Progenitor cell of endocrine pancreas (in vitro differentiated cells): ENCODE measurements around the gene EIF3CL. TPM values are rescaled to one million over a fixed set of nuclear protein-coding genes. Genes with fewer than 3 reads are reported as not detected.
"Not testable (repeated sequence)": the region's sequence is repeated elsewhere in the genome, so short reads cannot be mapped to it uniquely, and the experiment has no call there.

ENCODE experiments used
- DNase-seq: peaks from one replicate; pipeline ENCODE4 v3.0.0; 2021; ENCODE audit warnings: low spot score; ENCODE audit not compliant: unreplicated experiment
- H3K27ac Mint-ChIP-seq: 2 replicates; pipeline ENCODE4 v1.8.0; 2021; ENCODE audit warnings: mild to moderate bottlenecking, moderate library complexity, mixed read lengths
- H3K27me3 Mint-ChIP-seq: 2 replicates; pipeline ENCODE4 v1.8.0; 2021; ENCODE audit warnings: mixed read lengths
- H3K36me3 Mint-ChIP-seq: 2 replicates; pipeline ENCODE4 v1.8.0; 2022; ENCODE audit warnings: mixed read lengths; ENCODE audit not compliant: insufficient read depth
- H3K4me1 Mint-ChIP-seq: 2 replicates; pipeline ENCODE4 v1.8.0; 2021; ENCODE audit warnings: low read depth, mixed read lengths
- H3K4me3 Mint-ChIP-seq: 2 replicates; pipeline ENCODE4 v1.8.0; 2021; ENCODE audit warnings: low read depth, mild to moderate bottlenecking, moderate library complexity, mixed read lengths
- H3K9me3 Mint-ChIP-seq: 2 replicates; pipeline ENCODE4 v1.8.0; 2021; ENCODE audit warnings: low read depth, mixed read lengths
- long read RNA-seq: library from polyadenylated mRNA; unstranded; transcript quantifications from one replicate; pipeline ENCODE4 v2.0.0, GENCODE V29; 2020
- total RNA-seq: library from RNA; stranded (reverse); gene quantifications from 2 replicates; pipeline ENCODE4 v1.2.1, GENCODE V29; 2021

EIF3CL gene, protein sequence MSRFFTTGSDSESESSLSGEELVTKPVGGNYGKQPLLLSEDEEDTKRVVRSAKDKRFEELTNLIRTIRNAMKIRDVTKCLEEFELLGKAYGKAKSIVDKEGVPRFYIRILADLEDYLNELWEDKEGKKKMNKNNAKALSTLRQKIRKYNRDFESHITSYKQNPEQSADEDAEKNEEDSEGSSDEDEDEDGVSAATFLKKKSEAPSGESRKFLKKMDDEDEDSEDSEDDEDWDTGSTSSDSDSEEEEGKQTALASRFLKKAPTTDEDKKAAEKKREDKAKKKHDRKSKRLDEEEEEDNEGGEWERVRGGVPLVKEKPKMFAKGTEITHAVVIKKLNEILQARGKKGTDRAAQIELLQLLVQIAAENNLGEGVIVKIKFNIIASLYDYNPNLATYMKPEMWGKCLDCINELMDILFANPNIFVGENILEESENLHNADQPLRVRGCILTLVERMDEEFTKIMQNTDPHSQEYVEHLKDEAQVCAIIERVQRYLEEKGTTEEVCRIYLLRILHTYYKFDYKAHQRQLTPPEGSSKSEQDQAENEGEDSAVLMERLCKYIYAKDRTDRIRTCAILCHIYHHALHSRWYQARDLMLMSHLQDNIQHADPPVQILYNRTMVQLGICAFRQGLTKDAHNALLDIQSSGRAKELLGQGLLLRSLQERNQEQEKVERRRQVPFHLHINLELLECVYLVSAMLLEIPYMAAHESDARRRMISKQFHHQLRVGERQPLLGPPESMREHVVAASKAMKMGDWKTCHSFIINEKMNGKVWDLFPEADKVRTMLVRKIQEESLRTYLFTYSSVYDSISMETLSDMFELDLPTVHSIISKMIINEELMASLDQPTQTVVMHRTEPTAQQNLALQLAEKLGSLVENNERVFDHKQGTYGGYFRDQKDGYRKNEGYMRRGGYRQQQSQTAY
- total RNA-seq: 74.0 and 106 TPM in 2 replicates
- long read RNA-seq, transcript EIF3CL-201 (21 exons, 3,085 nt): major isoform, 51 of 129 reads
- long read RNA-seq, partial matches to known transcripts: 65 of 129 reads
- long read RNA-seq, other reads (novel, unspliced or antisense): 12 of 129 reads

- DNase-seq, H3K27ac Mint-ChIP-seq, H3K27me3 Mint-ChIP-seq, H3K36me3 Mint-ChIP-seq, H3K4me1 Mint-ChIP-seq, H3K9me3 Mint-ChIP-seq: not testable (repeated sequence)
- peak within 1 kb of the TSS; percentile 65 for H3K4me3 Mint-ChIP-seq
These were observed at the start of gene EIF3CL for GRCh38 chr16:28403220-28404072. EIF3CL (minus strand) TSS chr16:28403841; CDS start chr16:28403618, 223 bp downstream.

DNA sequence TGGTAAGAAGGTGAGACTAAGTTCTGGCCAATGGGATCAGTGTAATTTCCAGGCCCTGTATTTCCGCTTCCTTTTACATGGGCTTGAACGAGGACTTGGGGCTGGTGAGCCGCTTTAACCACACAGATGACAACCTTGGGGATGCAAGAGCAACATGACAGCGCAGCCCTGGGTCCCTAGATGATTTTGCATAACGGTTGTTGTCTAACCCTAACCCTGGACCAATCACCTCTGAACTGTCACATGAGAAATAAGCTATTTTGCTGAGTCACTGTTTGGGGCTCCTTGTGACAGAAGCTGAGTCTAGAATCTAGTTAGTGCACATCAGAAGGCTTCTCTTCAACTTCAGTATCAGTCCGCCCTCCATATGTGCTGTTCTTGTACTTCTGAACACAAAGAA is 43.4 kb upstream of the EIF3CL start:
- not testable (repeated sequence) for H3K27ac Mint-ChIP-seq, H3K9me3 Mint-ChIP-seq, H3K4me1 Mint-ChIP-seq, H3K27me3 Mint-ChIP-seq, H3K4me3 Mint-ChIP-seq, H3K36me3 Mint-ChIP-seq, DNase-seq

DNA sequence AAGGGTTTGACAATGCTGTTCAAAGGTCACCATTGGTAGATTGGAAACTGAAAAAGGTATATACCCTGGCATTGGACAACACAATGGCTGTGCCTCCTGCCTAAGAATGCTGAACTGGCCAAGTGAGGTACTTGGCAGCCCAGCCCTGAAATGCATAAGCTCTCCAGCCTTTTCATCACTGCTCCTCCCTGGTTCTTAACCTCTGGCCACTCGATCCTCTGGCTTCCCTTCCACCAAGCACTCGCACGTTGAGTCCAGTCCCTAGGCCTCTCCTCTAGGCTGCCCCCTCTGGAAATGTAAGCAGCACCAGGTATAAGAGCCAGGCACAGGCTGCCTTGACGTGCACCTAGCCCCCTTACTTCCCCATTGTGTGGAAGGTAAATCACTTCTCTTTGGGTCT is 42.7 kb upstream of the EIF3CL start:
- not testable (repeated sequence) for H3K27me3 Mint-ChIP-seq, H3K4me3 Mint-ChIP-seq, H3K4me1 Mint-ChIP-seq, H3K36me3 Mint-ChIP-seq, H3K27ac Mint-ChIP-seq, DNase-seq, H3K9me3 Mint-ChIP-seq

DNA sequence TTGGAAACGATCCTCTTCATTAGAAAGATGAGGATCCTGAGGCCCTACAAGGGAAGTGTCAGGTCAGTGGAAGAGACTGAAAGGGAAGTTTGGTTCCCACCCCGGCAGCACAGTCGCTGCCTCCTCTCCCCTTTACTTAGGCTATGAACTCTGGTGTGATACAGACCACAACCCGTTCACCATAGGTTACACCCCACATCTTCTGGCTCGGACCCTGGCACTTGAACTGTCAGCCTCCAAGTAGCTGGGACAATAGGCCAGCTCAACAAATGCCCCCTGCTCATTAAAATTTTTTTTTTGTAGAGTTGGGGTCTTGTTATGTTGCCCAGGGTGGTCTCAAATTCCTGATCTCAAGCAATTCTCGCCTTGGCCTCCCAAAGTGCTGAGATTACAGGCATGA is 40.3 kb upstream of the EIF3CL start:
- not testable (repeated sequence) for H3K36me3 Mint-ChIP-seq, DNase-seq, H3K4me1 Mint-ChIP-seq, H3K4me3 Mint-ChIP-seq, H3K9me3 Mint-ChIP-seq, H3K27ac Mint-ChIP-seq, H3K27me3 Mint-ChIP-seq

- H3K4me1 Mint-ChIP-seq, H3K36me3 Mint-ChIP-seq, H3K27me3 Mint-ChIP-seq, H3K4me3 Mint-ChIP-seq, H3K9me3 Mint-ChIP-seq, DNase-seq, H3K27ac Mint-ChIP-seq: not testable (repeated sequence)
These were observed 35.3 kb upstream of the EIF3CL start for GRCh38 chr16:28438899-28439298.

GRCh38 chr16:28435340-28435739 is 31.7 kb upstream of the EIF3CL start:
- not testable (repeated sequence) for DNase-seq, H3K27me3 Mint-ChIP-seq, H3K4me1 Mint-ChIP-seq, H3K36me3 Mint-ChIP-seq, H3K4me3 Mint-ChIP-seq, H3K27ac Mint-ChIP-seq, H3K9me3 Mint-ChIP-seq

DNA sequence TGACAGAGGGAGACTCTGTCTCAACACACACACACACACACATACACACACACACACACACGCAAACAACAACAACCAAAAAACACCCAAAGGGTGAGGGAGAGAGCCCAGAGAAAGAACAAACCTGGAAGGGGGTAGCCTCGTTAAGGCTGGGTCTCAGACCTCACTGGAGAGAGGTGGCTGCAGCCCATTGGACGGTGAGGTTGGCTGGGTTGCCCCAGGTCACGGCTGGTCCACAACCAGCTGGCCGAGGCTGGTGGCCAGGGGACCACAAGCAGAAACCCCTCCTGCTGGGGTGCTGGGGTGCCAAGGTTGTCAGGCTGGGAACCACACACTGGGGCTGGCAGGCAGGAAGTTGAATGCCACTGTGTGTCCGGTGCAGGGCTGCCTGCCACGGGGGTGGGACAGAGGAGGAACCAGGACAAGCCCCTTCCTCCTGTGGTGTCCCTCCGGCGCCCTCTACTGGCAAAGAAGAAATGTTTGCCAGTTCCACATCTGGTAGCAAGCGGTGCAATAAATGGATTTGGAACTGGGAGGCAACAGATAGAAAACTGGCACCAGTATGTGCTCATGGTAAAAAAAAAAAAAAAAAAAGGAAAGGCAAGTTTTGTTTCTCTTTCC is 22.5 kb upstream of the EIF3CL start:
- H3K4me3 Mint-ChIP-seq, H3K4me1 Mint-ChIP-seq, H3K36me3 Mint-ChIP-seq, DNase-seq, H3K27ac Mint-ChIP-seq, H3K27me3 Mint-ChIP-seq, H3K9me3 Mint-ChIP-seq: not testable (repeated sequence)

GRCh38 chr16:28421071-28421750 is 17.6 kb upstream of the EIF3CL start:
- not testable (repeated sequence) for H3K4me1 Mint-ChIP-seq, H3K27me3 Mint-ChIP-seq, H3K27ac Mint-ChIP-seq, DNase-seq, H3K4me3 Mint-ChIP-seq, H3K9me3 Mint-ChIP-seq, H3K36me3 Mint-ChIP-seq

- H3K4me1 Mint-ChIP-seq, H3K27me3 Mint-ChIP-seq, H3K36me3 Mint-ChIP-seq, H3K27ac Mint-ChIP-seq, DNase-seq, H3K4me3 Mint-ChIP-seq, H3K9me3 Mint-ChIP-seq: not testable (repeated sequence)
These were observed 13.4 kb upstream of the EIF3CL start for GRCh38 chr16:28417033-28417432.

DNA sequence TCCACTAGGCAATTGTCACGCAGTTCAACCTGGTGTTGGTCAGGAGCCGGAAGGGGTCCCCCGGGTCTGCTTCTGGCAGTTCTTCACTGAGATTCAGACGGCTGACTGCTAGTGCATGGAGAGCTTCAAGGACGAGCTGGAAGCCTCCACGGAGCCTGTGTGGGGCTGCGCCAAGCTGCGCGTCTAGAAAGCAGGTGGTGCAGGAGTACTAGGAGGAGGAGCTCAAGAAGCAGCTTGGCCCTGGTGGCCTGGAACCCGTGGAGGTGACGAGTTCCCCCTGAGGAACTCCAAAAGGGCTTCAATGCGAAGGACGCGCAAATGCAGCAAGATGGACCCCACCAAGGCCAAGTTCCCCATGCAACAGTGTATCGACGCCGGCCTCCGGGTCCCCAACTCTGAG is 10.9 kb upstream of the EIF3CL start:
- not testable (repeated sequence) for DNase-seq, H3K36me3 Mint-ChIP-seq, H3K27me3 Mint-ChIP-seq, H3K9me3 Mint-ChIP-seq, H3K4me1 Mint-ChIP-seq, H3K4me3 Mint-ChIP-seq, H3K27ac Mint-ChIP-seq

GRCh38 chr16:28413585-28413984 is 9.9 kb upstream of the EIF3CL start:
- H3K4me3 Mint-ChIP-seq, H3K27ac Mint-ChIP-seq, H3K27me3 Mint-ChIP-seq, H3K36me3 Mint-ChIP-seq, H3K9me3 Mint-ChIP-seq, H3K4me1 Mint-ChIP-seq, DNase-seq: not testable (repeated sequence)

DNA sequence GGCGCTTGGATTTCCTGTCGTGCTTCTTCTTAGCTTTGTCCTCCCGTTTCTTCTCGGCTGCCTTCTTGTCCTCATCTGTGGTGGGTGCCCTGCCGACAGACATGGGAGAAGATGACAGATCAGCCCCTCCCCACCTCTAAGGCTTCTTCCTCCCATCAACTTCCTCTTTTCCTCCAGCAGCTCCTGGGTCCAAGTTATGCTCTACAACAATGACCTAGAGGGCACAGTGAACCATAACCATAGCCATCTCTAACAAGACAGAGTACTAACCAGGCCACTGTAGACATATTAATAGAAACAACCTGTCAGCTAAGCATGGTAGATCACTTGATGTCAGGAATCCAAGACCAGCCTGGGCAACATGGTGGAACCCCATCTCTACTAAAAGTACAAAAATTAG is 11.6 kb downstream of the EIF3CL start:
- not testable (repeated sequence) for H3K4me3 Mint-ChIP-seq, H3K9me3 Mint-ChIP-seq, H3K4me1 Mint-ChIP-seq, H3K36me3 Mint-ChIP-seq, H3K27me3 Mint-ChIP-seq, H3K27ac Mint-ChIP-seq, DNase-seq
